Vagina (tissue), 2 donors: Measurements from ENCODE around the gene TUBA3C.

Experiments
- POLR2A ChIP-seq, 2 donors: fragments of 450-650 bp; IDR thresholded peaks; one replicate each; pipeline ENCODE4 v1.6.1; 2017; ENCODE audit warnings: antibody characterized with exemption in 2 of 2, mild to moderate bottlenecking in 2 of 2, moderate library complexity in 2 of 2
- POLR2AphosphoS5 ChIP-seq, 2 donors: sonication (generic); formaldehyde crosslinking; IDR thresholded peaks; one replicate each; pipeline ENCODE4 v1.9.0; 2017; ENCODE audit warnings: antibody characterized with exemption in 2 of 2, mild to moderate bottlenecking in 2 of 2, low read depth in 1 of 2; ENCODE audit not compliant: insufficient read depth in 1 of 2
- TF ChIP-seq, protein P1 (sequence below), 3 experiments: fragments of 450-650 bp in 2 of 3; fragments of 200-600 bp in 1 of 3; sonication (generic) in 1 of 3; IDR thresholded peaks; one replicate each; pipeline ENCODE4 v1.5.1; 2017 to 2019; ENCODE audit warnings: antibody characterized with exemption in 3 of 3, mild to moderate bottlenecking in 2 of 3, moderate library complexity in 2 of 3

DNA sequence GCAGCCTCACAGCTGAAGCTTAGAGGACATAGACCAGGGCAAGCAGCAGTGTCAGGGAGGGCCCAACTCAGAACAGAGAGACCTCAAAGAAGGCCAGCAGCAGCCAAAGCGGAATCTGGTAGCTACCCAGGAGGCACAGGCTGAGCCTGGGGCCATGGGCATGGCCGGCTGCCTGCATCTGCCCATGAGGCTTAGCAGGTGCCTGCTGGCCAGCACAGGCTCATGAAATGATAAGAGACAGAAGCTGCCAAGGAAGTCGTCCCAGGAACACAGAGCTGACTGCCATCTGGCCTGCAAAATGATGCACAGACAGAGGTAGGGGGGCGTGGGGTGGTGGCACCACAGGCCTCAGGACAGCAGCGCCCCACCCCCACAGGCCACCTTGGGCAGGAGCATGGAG, 29.2 kb downstream of the TUBA3C start:
- TF ChIP-seq POLR2A (IDR thresholded peaks at IDR 0.05), result no peak
- TF ChIP-seq, protein P1, sequence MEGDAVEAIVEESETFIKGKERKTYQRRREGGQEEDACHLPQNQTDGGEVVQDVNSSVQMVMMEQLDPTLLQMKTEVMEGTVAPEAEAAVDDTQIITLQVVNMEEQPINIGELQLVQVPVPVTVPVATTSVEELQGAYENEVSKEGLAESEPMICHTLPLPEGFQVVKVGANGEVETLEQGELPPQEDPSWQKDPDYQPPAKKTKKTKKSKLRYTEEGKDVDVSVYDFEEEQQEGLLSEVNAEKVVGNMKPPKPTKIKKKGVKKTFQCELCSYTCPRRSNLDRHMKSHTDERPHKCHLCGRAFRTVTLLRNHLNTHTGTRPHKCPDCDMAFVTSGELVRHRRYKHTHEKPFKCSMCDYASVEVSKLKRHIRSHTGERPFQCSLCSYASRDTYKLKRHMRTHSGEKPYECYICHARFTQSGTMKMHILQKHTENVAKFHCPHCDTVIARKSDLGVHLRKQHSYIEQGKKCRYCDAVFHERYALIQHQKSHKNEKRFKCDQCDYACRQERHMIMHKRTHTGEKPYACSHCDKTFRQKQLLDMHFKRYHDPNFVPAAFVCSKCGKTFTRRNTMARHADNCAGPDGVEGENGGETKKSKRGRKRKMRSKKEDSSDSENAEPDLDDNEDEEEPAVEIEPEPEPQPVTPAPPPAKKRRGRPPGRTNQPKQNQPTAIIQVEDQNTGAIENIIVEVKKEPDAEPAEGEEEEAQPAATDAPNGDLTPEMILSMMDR (IDR thresholded peaks at IDR 0.05), result no peak
- no peak for TF ChIP-seq POLR2AphosphoS5 (IDR thresholded peaks at IDR 0.05; ENCODE audit: insufficient read depth in 1 of 2, low read depth in 1 of 2)
